ENCODE data around the gene SFN.

Gene SFN

GRCh38 chr1:26861286-26861701 is 1.7 kb upstream of the SFN start:
- no peak overlapping the region for H2BK5ac ChIP-seq (ENCODE audit: low read length)
- peak overlapping the region; percentile 55 for H3K18ac ChIP-seq (ENCODE audit: low read length)
- peak overlapping the region; percentile 6 for H2BK15ac ChIP-seq (ENCODE audit: low read length)
- no peak overlapping the region for H4K8ac ChIP-seq (ENCODE audit: low read depth, low read length)
- H3K27ac ChIP-seq (replicated peaks; ENCODE audit: low read length), result no peak overlapping the region
- no peaks in the 10 kb centered on the region for H3K9me3 ChIP-seq (replicated peaks in 1 of 2; ENCODE audit: control insufficient read depth in 2 of 2, insufficient read depth in 1 of 2, low read depth in 1 of 2, low read length in 2 of 2)
- no peak overlapping the region for H3K4me3 ChIP-seq (ENCODE audit: low read length in 2 of 2)
- WGBS, 2 donors (ENCODE audit: extremely low coverage in 2 of 2, insufficient read length in 2 of 2, insufficient replicate concordance in 1 of 2), result no CpG with 5 or more reads among the region's 5 CpGs
- no peak overlapping the region for H3K14ac ChIP-seq (ENCODE audit: low read length)
- no peak overlapping the region for H2BK12ac ChIP-seq (ENCODE audit: low read length)
- peaks cover 6 to 24% of the 10 kb centered on the region in 2 donors for H3K4me1 ChIP-seq (ENCODE audit: control insufficient read depth in 2 of 2, insufficient read depth in 1 of 2, low read depth in 1 of 2, low read length in 2 of 2)
- H3K4ac ChIP-seq (ENCODE audit: low read length), result no peak overlapping the region
- H2AFZ ChIP-seq (ENCODE audit: low read length), result no peak overlapping the region
- peaks cover 4% of the 10 kb centered on the region for H3K79me1 ChIP-seq (ENCODE audit: low read depth, low read length)
- H4K91ac ChIP-seq (ENCODE audit: low read depth, low read length, poor library complexity), result no peak overlapping the region
- DNase-seq (ENCODE audit: low spot score), result no peak
- H3K36me3 ChIP-seq (replicated peaks in 1 of 2; ENCODE audit: control insufficient read depth in 2 of 2, insufficient read depth in 2 of 2, low read length in 2 of 2), result peaks cover 0 to 1% of the 10 kb centered on the region in 2 donors
- no peak overlapping the region for H3K4me2 ChIP-seq (ENCODE audit: insufficient read depth, low read length, poor library complexity, severe bottlenecking)
- peak overlapping the region; percentile 23 for H2AK5ac ChIP-seq (ENCODE audit: low read depth, low read length)
- H3K9ac ChIP-seq (ENCODE audit: low read depth, low read length, poor library complexity), result no peak overlapping the region
- H3K27me3 ChIP-seq (ENCODE audit: control insufficient read depth in 3 of 3, insufficient read depth in 3 of 3, low read depth in 1 of 3, low read length in 3 of 3), result no peaks in the 10 kb centered on the region
- H2BK120ac ChIP-seq (ENCODE audit: low read depth, low read length), result no peak overlapping the region
- H3K23ac ChIP-seq (ENCODE audit: low read depth, low read length, poor library complexity), result no peak overlapping the region

GRCh38 chr1:26861889-26862378 is 1.0 kb upstream of the SFN start:
- H3K27ac ChIP-seq (replicated peaks; ENCODE audit: low read length), result peak overlapping the region; percentile 63
- no peak overlapping the region for H2BK120ac ChIP-seq (ENCODE audit: low read depth, low read length)
- H4K8ac ChIP-seq (ENCODE audit: low read depth, low read length), result peak overlapping the region; percentile 25
- no peak overlapping the region for H3K4me3 ChIP-seq (ENCODE audit: low read length in 2 of 2)
- no peaks in the 10 kb centered on the region for H3K9me3 ChIP-seq (replicated peaks in 1 of 2; ENCODE audit: control insufficient read depth in 2 of 2, insufficient read depth in 1 of 2, low read depth in 1 of 2, low read length in 2 of 2)
- DNase-seq (ENCODE audit: low spot score), result no peak
- no CpG with 5 or more reads among the region's 7 CpGs for WGBS, 2 donors (ENCODE audit: extremely low coverage in 2 of 2, insufficient read length in 2 of 2, insufficient replicate concordance in 1 of 2)
- H3K4me1 ChIP-seq (ENCODE audit: control insufficient read depth in 2 of 2, insufficient read depth in 1 of 2, low read depth in 1 of 2, low read length in 2 of 2), result peaks cover 6 to 23% of the 10 kb centered on the region in 2 donors
- H2BK12ac ChIP-seq (ENCODE audit: low read length), result no peak overlapping the region
- peak overlapping the region; percentile 6 for H2BK15ac ChIP-seq (ENCODE audit: low read length)
- H3K27me3 ChIP-seq (ENCODE audit: control insufficient read depth in 3 of 3, insufficient read depth in 3 of 3, low read depth in 1 of 3, low read length in 3 of 3), result no peaks in the 10 kb centered on the region
- no peak overlapping the region for H3K4me2 ChIP-seq (ENCODE audit: insufficient read depth, low read length, poor library complexity, severe bottlenecking)
- H3K79me1 ChIP-seq (ENCODE audit: low read depth, low read length), result peaks cover 4% of the 10 kb centered on the region
- H3K14ac ChIP-seq (ENCODE audit: low read length), result no peak overlapping the region
- H2AK5ac ChIP-seq (ENCODE audit: low read depth, low read length), result peak overlapping the region; percentile 23
- H3K23ac ChIP-seq (ENCODE audit: low read depth, low read length, poor library complexity), result no peak overlapping the region
- no peaks in the 10 kb centered on the region for H3K36me3 ChIP-seq (replicated peaks in 1 of 2; ENCODE audit: control insufficient read depth in 2 of 2, insufficient read depth in 2 of 2, low read length in 2 of 2)
- H2BK5ac ChIP-seq (ENCODE audit: low read length), result no peak overlapping the region
- peak overlapping the region; percentile 16 for H3K18ac ChIP-seq (ENCODE audit: low read length)
- no peak overlapping the region for H2AFZ ChIP-seq (ENCODE audit: low read length)
- no peak overlapping the region for H3K9ac ChIP-seq (ENCODE audit: low read depth, low read length, poor library complexity)
- H4K91ac ChIP-seq (ENCODE audit: low read depth, low read length, poor library complexity), result no peak overlapping the region
- no peak overlapping the region for H3K4ac ChIP-seq (ENCODE audit: low read length)

GRCh38 chr1:26863685-26864077 is 732 bp downstream of the SFN start:
- Histone ChIP-seq H2BK5ac (ENCODE audit: low read length) (peak overlapping the region; percentile 98), H3K27me3 (ENCODE audit: control insufficient read depth in 3 of 3, insufficient read depth in 3 of 3, low read depth in 1 of 3, low read length in 3 of 3) (no peaks in the 10 kb centered on the region), H4K91ac (ENCODE audit: low read depth, low read length, poor library complexity) (no peak overlapping the region), H3K14ac (ENCODE audit: low read length) (peak overlapping the region; percentile 49), H3K23ac (ENCODE audit: low read depth, low read length, poor library complexity) (peak overlapping the region; percentile 17), H3K9me3 (replicated peaks in 1 of 2; ENCODE audit: control insufficient read depth in 2 of 2, insufficient read depth in 1 of 2, low read depth in 1 of 2, low read length in 2 of 2) (no peaks in the 10 kb centered on the region), H2AFZ (ENCODE audit: low read length) (peak overlapping the region; percentile 96), H2AK5ac (ENCODE audit: low read depth, low read length) (peak overlapping the region; percentile 79), H3K79me1 (ENCODE audit: low read depth, low read length) (peaks cover 4% of the 10 kb centered on the region), H3K4me3 (ENCODE audit: low read length in 2 of 2) (peak overlapping the region in 1 of 2 donors; percentile 90), H4K8ac (ENCODE audit: low read depth, low read length) (no peak overlapping the region), H2BK120ac (ENCODE audit: low read depth, low read length) (peak overlapping the region; percentile 93), H3K4ac (ENCODE audit: low read length) (peak overlapping the region; percentile 76), H3K36me3 (replicated peaks in 1 of 2; ENCODE audit: control insufficient read depth in 2 of 2, insufficient read depth in 2 of 2, low read length in 2 of 2) (no peaks in the 10 kb centered on the region), H3K18ac (ENCODE audit: low read length) (peak overlapping the region; percentile 95), H3K4me2 (ENCODE audit: insufficient read depth, low read length, poor library complexity, severe bottlenecking) (no peak overlapping the region), H2BK15ac (ENCODE audit: low read length) (peak overlapping the region; percentile 90), H3K9ac (ENCODE audit: low read depth, low read length, poor library complexity) (peak overlapping the region; percentile 93), H3K4me1 (ENCODE audit: control insufficient read depth in 2 of 2, insufficient read depth in 1 of 2, low read depth in 1 of 2, low read length in 2 of 2) (peaks cover 6 to 26% of the 10 kb centered on the region in 2 donors), H2BK12ac (ENCODE audit: low read length) (peak overlapping the region; percentile 98), H3K27ac (replicated peaks; ENCODE audit: low read length) (no peak overlapping the region)
- WGBS, 2 donors (ENCODE audit: extremely low coverage in 2 of 2, insufficient read length in 2 of 2, insufficient replicate concordance in 1 of 2), result no CpG with 5 or more reads among the region's 20 CpGs
- DNase-seq (ENCODE audit: low spot score), result no peak

- Histone ChIP-seq H3K18ac (ENCODE audit: low read length) (peak overlapping the region; percentile 99), H3K14ac (ENCODE audit: low read length) (peak overlapping the region; percentile 94), H3K23ac (ENCODE audit: low read depth, low read length, poor library complexity) (peak overlapping the region; percentile 99), H3K27ac (replicated peaks; ENCODE audit: low read length) (peak overlapping the region; percentile 95), H3K36me3 (replicated peaks in 1 of 2; ENCODE audit: control insufficient read depth in 2 of 2, insufficient read depth in 2 of 2, low read length in 2 of 2) (no peaks in the 10 kb centered on the region), H4K91ac (ENCODE audit: low read depth, low read length, poor library complexity) (no peak overlapping the region), H3K4ac (ENCODE audit: low read length) (no peak overlapping the region), H3K27me3 (ENCODE audit: control insufficient read depth in 3 of 3, insufficient read depth in 3 of 3, low read depth in 1 of 3, low read length in 3 of 3) (no peaks in the 10 kb centered on the region), H2BK120ac (ENCODE audit: low read depth, low read length) (peak overlapping the region; percentile 95), H2AFZ (ENCODE audit: low read length) (peak overlapping the region; percentile 96), H3K9me3 (replicated peaks in 1 of 2; ENCODE audit: control insufficient read depth in 2 of 2, insufficient read depth in 1 of 2, low read depth in 1 of 2, low read length in 2 of 2) (no peaks in the 10 kb centered on the region), H3K4me1 (ENCODE audit: control insufficient read depth in 2 of 2, insufficient read depth in 1 of 2, low read depth in 1 of 2, low read length in 2 of 2) (peaks cover 6 to 26% of the 10 kb centered on the region in 2 donors), H3K4me2 (ENCODE audit: insufficient read depth, low read length, poor library complexity, severe bottlenecking) (peak overlapping the region; percentile 97), H3K9ac (ENCODE audit: low read depth, low read length, poor library complexity) (peak overlapping the region; percentile 93), H3K79me1 (ENCODE audit: low read depth, low read length) (peaks cover 4% of the 10 kb centered on the region), H2BK15ac (ENCODE audit: low read length) (peak overlapping the region; percentile 90), H2BK5ac (ENCODE audit: low read length) (peak overlapping the region; percentile 98), H2AK5ac (ENCODE audit: low read depth, low read length) (peak overlapping the region; percentile 89), H3K4me3 (ENCODE audit: low read length in 2 of 2) (peak overlapping the region; percentile 79 to 90), H2BK12ac (ENCODE audit: low read length) (peak overlapping the region; percentile 84), H4K8ac (ENCODE audit: low read depth, low read length) (peak overlapping the region; percentile 96)
- DNase-seq (ENCODE audit: low spot score), result peak; percentile 97
- no CpG with 5 or more reads among the region's 75 CpGs for WGBS, 2 donors (ENCODE audit: extremely low coverage in 2 of 2, insufficient read length in 2 of 2, insufficient replicate concordance in 1 of 2)
Measured at GRCh38 chr1:26864610-26865480, 1.9 kb downstream of the SFN start.

Data from neuronal stem cell (in vitro differentiated cells).